ENCODE results near the gene FBXL7. TPM values are rescaled to one million over a fixed set of nuclear protein-coding genes. Genes with fewer than 3 reads are reported as not detected.

FBXL7 gene
- total RNA-seq, 5 donors from 2014 or later (not counting 1 experiment from before 2014, with no cell fraction given), result 0.06 to 0.07 TPM; not detected in 3

GRCh38 chr5:15752663-15753285 is 252.8 kb downstream of the FBXL7 start:
- ChIA-PET CTCF (no interaction called here), POLR2A (no interaction called here)
- 94% methylated on average over 3 of the region's 10 CpGs for WGBS (ENCODE audit: insufficient coverage)
- Histone ChIP-seq H3K27me3 (replicated peaks in 1 of 2; ENCODE audit: control insufficient read depth in 2 of 2, extremely low read depth in 1 of 2, insufficient read depth in 2 of 2, low read length in 1 of 2) (no peaks in the 10 kb centered on the region), H3K4me1 (ENCODE audit: control insufficient read depth in 1 of 2, extremely low read depth in 1 of 2, insufficient read depth in 2 of 2, low read length in 2 of 2) (no peaks in the 10 kb centered on the region), H3K9me3 (no peaks in the 10 kb centered on the region), H3K27ac (ENCODE audit: low read length) (no peak overlapping the region), H3K4me3 (ENCODE audit: control insufficient read depth in 1 of 2, extremely low read depth in 1 of 2, low read length in 1 of 2) (no peak overlapping the region), H3K36me3 (ENCODE audit: control insufficient read depth in 2 of 2, extremely low read depth in 1 of 2, insufficient read depth in 1 of 2, low read length in 1 of 2) (no peaks in the 10 kb centered on the region)
- H3K36me3 Mint-ChIP-seq, result no peaks in the 10 kb centered on the region
- no peak for DNase-seq
- H3K27me3 Mint-ChIP-seq, result no peaks in the 10 kb centered on the region
- ATAC-seq (replicated peaks in 1 of 4), result no peak
- peaks cover 0 to 9% (median 8%) of the 10 kb centered on the region in 3 donors for H3K9me3 Mint-ChIP-seq
- H3K4me3 Mint-ChIP-seq, result no peak overlapping the region
- H3K4me1 Mint-ChIP-seq, result no peaks in the 10 kb centered on the region
- H3K27ac Mint-ChIP-seq, result no peak overlapping the region

GRCh38 chr5:15753752-15754151 is 253.8 kb downstream of the FBXL7 start:
- Mint-ChIP-seq H3K27me3 (no peaks in the 10 kb centered on the region), H3K36me3 (no peaks in the 10 kb centered on the region), H3K4me1 (no peaks in the 10 kb centered on the region), H3K27ac (no peak overlapping the region), H3K9me3 (peaks cover 0 to 9% (median 8%) of the 10 kb centered on the region in 3 donors), H3K4me3 (no peak overlapping the region)
- ChIA-PET CTCF (no interaction called here), POLR2A (no interaction called here)
- Histone ChIP-seq H3K27me3 (replicated peaks in 1 of 2; ENCODE audit: control insufficient read depth in 2 of 2, extremely low read depth in 1 of 2, insufficient read depth in 2 of 2, low read length in 1 of 2) (no peaks in the 10 kb centered on the region), H3K27ac (ENCODE audit: low read length) (no peak overlapping the region), H3K4me3 (ENCODE audit: control insufficient read depth in 1 of 2, extremely low read depth in 1 of 2, low read length in 1 of 2) (no peak overlapping the region), H3K9me3 (no peaks in the 10 kb centered on the region), H3K36me3 (ENCODE audit: control insufficient read depth in 2 of 2, extremely low read depth in 1 of 2, insufficient read depth in 1 of 2, low read length in 1 of 2) (no peaks in the 10 kb centered on the region), H3K4me1 (ENCODE audit: control insufficient read depth in 1 of 2, extremely low read depth in 1 of 2, insufficient read depth in 2 of 2, low read length in 2 of 2) (no peaks in the 10 kb centered on the region)
- WGBS (ENCODE audit: insufficient coverage), result no CpG with 5 or more reads among the region's 1 CpG
- no peak for ATAC-seq (replicated peaks in 1 of 4)
- no peak for DNase-seq

GRCh38 chr5:15757103-15757502 is 257.1 kb downstream of the FBXL7 start:
- H3K9me3 ChIP-seq, result no peaks in the 10 kb centered on the region
- Mint-ChIP-seq H3K36me3 (no peaks in the 10 kb centered on the region), H3K27ac (no peak overlapping the region), H3K9me3 (peaks cover 0 to 14% (median 12%) of the 10 kb centered on the region in 3 donors), H3K4me1 (no peaks in the 10 kb centered on the region), H3K4me3 (no peak overlapping the region), H3K27me3 (no peaks in the 10 kb centered on the region)
- POLR2A ChIA-PET, result no interaction called here
- DNase-seq, result no peak
- H3K27ac ChIP-seq (ENCODE audit: low read length), result no peak overlapping the region
- H3K4me3 ChIP-seq (ENCODE audit: control insufficient read depth in 1 of 2, extremely low read depth in 1 of 2, low read length in 1 of 2), result no peak overlapping the region
- CTCF ChIA-PET, result no interaction called here
- WGBS (ENCODE audit: insufficient coverage), result no CpG with 5 or more reads among the region's 1 CpG
- H3K27me3 ChIP-seq (replicated peaks in 1 of 2; ENCODE audit: control insufficient read depth in 2 of 2, extremely low read depth in 1 of 2, insufficient read depth in 2 of 2, low read length in 1 of 2), result no peaks in the 10 kb centered on the region
- ATAC-seq (replicated peaks in 1 of 4), result no peak
- H3K36me3 ChIP-seq (ENCODE audit: control insufficient read depth in 2 of 2, extremely low read depth in 1 of 2, insufficient read depth in 1 of 2, low read length in 1 of 2), result no peaks in the 10 kb centered on the region
- H3K4me1 ChIP-seq (ENCODE audit: control insufficient read depth in 1 of 2, extremely low read depth in 1 of 2, insufficient read depth in 2 of 2, low read length in 2 of 2), result no peaks in the 10 kb centered on the region

- H3K27me3 ChIP-seq (replicated peaks in 1 of 2; ENCODE audit: control insufficient read depth in 2 of 2, extremely low read depth in 1 of 2, insufficient read depth in 2 of 2, low read length in 1 of 2), result no peaks in the 10 kb centered on the region
- no peaks in the 10 kb centered on the region for H3K27me3 Mint-ChIP-seq
- ATAC-seq (replicated peaks in 1 of 4) (no peak), DNase-seq (no peak)
- no peaks in the 10 kb centered on the region for H3K9me3 ChIP-seq
- H3K4me1 Mint-ChIP-seq, result no peaks in the 10 kb centered on the region
- no peak overlapping the region for H3K4me3 ChIP-seq (ENCODE audit: control insufficient read depth in 1 of 2, extremely low read depth in 1 of 2, low read length in 1 of 2)
- H3K27ac Mint-ChIP-seq, result no peak overlapping the region
- H3K36me3 Mint-ChIP-seq, result no peaks in the 10 kb centered on the region
- ChIA-PET POLR2A (no interaction called here), CTCF (no interaction called here)
- peaks cover 0 to 15% (median 14%) of the 10 kb centered on the region in 3 donors for H3K9me3 Mint-ChIP-seq
- no peaks in the 10 kb centered on the region for H3K4me1 ChIP-seq (ENCODE audit: control insufficient read depth in 1 of 2, extremely low read depth in 1 of 2, insufficient read depth in 2 of 2, low read length in 2 of 2)
- no peak overlapping the region for H3K27ac ChIP-seq (ENCODE audit: low read length)
- WGBS (ENCODE audit: insufficient coverage), result 58% methylated on average over 2 of the region's 8 CpGs
- no peaks in the 10 kb centered on the region for H3K36me3 ChIP-seq (ENCODE audit: control insufficient read depth in 2 of 2, extremely low read depth in 1 of 2, insufficient read depth in 1 of 2, low read length in 1 of 2)
- H3K4me3 Mint-ChIP-seq, result no peak overlapping the region
Observed at GRCh38 chr5:15757619-15758018, 257.6 kb downstream of the FBXL7 start.

GRCh38 chr5:15762668-15763067 is 262.7 kb downstream of the FBXL7 start:
- Mint-ChIP-seq H3K9me3 (peaks cover 4 to 22% (median 15%) of the 10 kb centered on the region in 3 donors), H3K36me3 (no peaks in the 10 kb centered on the region), H3K4me3 (no peak overlapping the region), H3K27ac (no peak overlapping the region), H3K4me1 (no peaks in the 10 kb centered on the region), H3K27me3 (no peaks in the 10 kb centered on the region)
- ChIA-PET CTCF (no interaction called here), POLR2A (no interaction called here)
- no peak overlapping the region for H3K4me3 ChIP-seq (ENCODE audit: control insufficient read depth in 1 of 2, extremely low read depth in 1 of 2, low read length in 1 of 2)
- H3K36me3 ChIP-seq (ENCODE audit: control insufficient read depth in 2 of 2, extremely low read depth in 1 of 2, insufficient read depth in 1 of 2, low read length in 1 of 2), result no peaks in the 10 kb centered on the region
- no peak overlapping the region for H3K27ac ChIP-seq (ENCODE audit: low read length)
- H3K4me1 ChIP-seq (ENCODE audit: control insufficient read depth in 1 of 2, extremely low read depth in 1 of 2, insufficient read depth in 2 of 2, low read length in 2 of 2), result no peaks in the 10 kb centered on the region
- WGBS (ENCODE audit: insufficient coverage), result no CpG with 5 or more reads among the region's 3 CpGs
- ATAC-seq (replicated peaks in 1 of 4) (no peak), DNase-seq (no peak)
- H3K9me3 ChIP-seq, result no peaks in the 10 kb centered on the region
- no peaks in the 10 kb centered on the region for H3K27me3 ChIP-seq (replicated peaks in 1 of 2; ENCODE audit: control insufficient read depth in 2 of 2, extremely low read depth in 1 of 2, insufficient read depth in 2 of 2, low read length in 1 of 2)

- H3K9me3 Mint-ChIP-seq, result peaks cover 6 to 22% (median 15%) of the 10 kb centered on the region in 3 donors
- H3K36me3 Mint-ChIP-seq, result no peaks in the 10 kb centered on the region
- no peaks in the 10 kb centered on the region for H3K36me3 ChIP-seq (ENCODE audit: control insufficient read depth in 2 of 2, extremely low read depth in 1 of 2, insufficient read depth in 1 of 2, low read length in 1 of 2)
- H3K4me1 ChIP-seq (ENCODE audit: control insufficient read depth in 1 of 2, extremely low read depth in 1 of 2, insufficient read depth in 2 of 2, low read length in 2 of 2), result no peaks in the 10 kb centered on the region
- H3K27ac Mint-ChIP-seq, result no peak overlapping the region
- H3K27ac ChIP-seq (ENCODE audit: low read length), result no peak overlapping the region
- H3K4me3 Mint-ChIP-seq, result no peak overlapping the region
- DNase-seq (no peak), ATAC-seq (replicated peaks in 1 of 4) (no peak)
- POLR2A ChIA-PET, result no interaction called here
- H3K9me3 ChIP-seq, result no peaks in the 10 kb centered on the region
- CTCF ChIA-PET, result no interaction called here
- H3K4me3 ChIP-seq (ENCODE audit: control insufficient read depth in 1 of 2, extremely low read depth in 1 of 2, low read length in 1 of 2), result no peak overlapping the region
- H3K27me3 Mint-ChIP-seq, result no peaks in the 10 kb centered on the region
- H3K4me1 Mint-ChIP-seq, result no peaks in the 10 kb centered on the region
- no peaks in the 10 kb centered on the region for H3K27me3 ChIP-seq (replicated peaks in 1 of 2; ENCODE audit: control insufficient read depth in 2 of 2, extremely low read depth in 1 of 2, insufficient read depth in 2 of 2, low read length in 1 of 2)
Observed at GRCh38 chr5:15763754-15764153, 263.8 kb downstream of the FBXL7 start.

- Mint-ChIP-seq H3K36me3 (no peaks in the 10 kb centered on the region), H3K9me3 (peaks cover 6 to 21% (median 9%) of the 10 kb centered on the region in 3 donors), H3K4me3 (no peak overlapping the region), H3K4me1 (no peaks in the 10 kb centered on the region), H3K27ac (no peak overlapping the region), H3K27me3 (no peaks in the 10 kb centered on the region)
- no peak overlapping the region for H3K27ac ChIP-seq (ENCODE audit: low read length)
- no peaks in the 10 kb centered on the region for H3K4me1 ChIP-seq (ENCODE audit: control insufficient read depth in 1 of 2, extremely low read depth in 1 of 2, insufficient read depth in 2 of 2, low read length in 2 of 2)
- no peaks in the 10 kb centered on the region for H3K36me3 ChIP-seq (ENCODE audit: control insufficient read depth in 2 of 2, extremely low read depth in 1 of 2, insufficient read depth in 1 of 2, low read length in 1 of 2)
- no peak overlapping the region for H3K4me3 ChIP-seq (ENCODE audit: control insufficient read depth in 1 of 2, extremely low read depth in 1 of 2, low read length in 1 of 2)
- WGBS (ENCODE audit: insufficient coverage), result 70% methylated on average over 2 of the region's 3 CpGs
- DNase-seq, result no peak
- no peaks in the 10 kb centered on the region for H3K27me3 ChIP-seq (replicated peaks in 1 of 2; ENCODE audit: control insufficient read depth in 2 of 2, extremely low read depth in 1 of 2, insufficient read depth in 2 of 2, low read length in 1 of 2)
- ChIA-PET CTCF (no interaction called here), POLR2A (no interaction called here)
- ATAC-seq (replicated peaks in 1 of 4), result no peak
- H3K9me3 ChIP-seq, result no peaks in the 10 kb centered on the region
Observed at GRCh38 chr5:15768936-15769335, 269.0 kb downstream of the FBXL7 start.

Data from T-cell (primary cell).